ENCODE data around the gene CYP19A1.
"Not testable (repeated sequence)": the region's sequence is repeated elsewhere in the genome, so short reads cannot be mapped to it uniquely, and the experiment has no call there.

Gene CYP19A1

DNA sequence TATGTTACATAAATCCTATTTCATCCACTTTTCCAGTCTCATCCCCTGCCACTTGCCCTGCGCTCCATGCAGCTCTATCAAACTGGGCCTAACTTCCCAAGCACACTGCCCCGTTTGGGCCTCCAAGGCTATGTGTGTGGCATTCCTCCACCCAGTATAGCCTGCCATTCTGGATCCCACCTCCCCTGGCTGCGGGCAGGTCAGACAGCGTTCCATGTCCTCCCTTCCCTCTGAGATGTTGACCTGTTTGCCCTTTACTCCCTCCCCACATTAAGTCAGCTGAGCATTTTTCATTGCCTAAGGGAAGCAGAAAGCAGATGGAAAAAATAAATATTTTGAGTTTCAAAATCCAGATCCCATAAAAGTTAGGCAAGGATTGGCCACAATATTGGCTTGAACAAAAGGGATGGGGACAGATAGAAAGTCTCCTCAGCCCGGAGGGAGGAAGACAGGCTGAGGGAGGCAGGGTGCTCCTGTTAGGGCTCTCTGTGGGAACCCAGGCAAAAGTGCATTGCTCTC is 73.3 kb downstream of the CYP19A1 start:
- in situ Hi-C loops (cut with MboI; ENCODE audit: low sequenced_read_pairs, unreplicated experiment): no loop called here
- TF ChIP-seq, protein P1, sequence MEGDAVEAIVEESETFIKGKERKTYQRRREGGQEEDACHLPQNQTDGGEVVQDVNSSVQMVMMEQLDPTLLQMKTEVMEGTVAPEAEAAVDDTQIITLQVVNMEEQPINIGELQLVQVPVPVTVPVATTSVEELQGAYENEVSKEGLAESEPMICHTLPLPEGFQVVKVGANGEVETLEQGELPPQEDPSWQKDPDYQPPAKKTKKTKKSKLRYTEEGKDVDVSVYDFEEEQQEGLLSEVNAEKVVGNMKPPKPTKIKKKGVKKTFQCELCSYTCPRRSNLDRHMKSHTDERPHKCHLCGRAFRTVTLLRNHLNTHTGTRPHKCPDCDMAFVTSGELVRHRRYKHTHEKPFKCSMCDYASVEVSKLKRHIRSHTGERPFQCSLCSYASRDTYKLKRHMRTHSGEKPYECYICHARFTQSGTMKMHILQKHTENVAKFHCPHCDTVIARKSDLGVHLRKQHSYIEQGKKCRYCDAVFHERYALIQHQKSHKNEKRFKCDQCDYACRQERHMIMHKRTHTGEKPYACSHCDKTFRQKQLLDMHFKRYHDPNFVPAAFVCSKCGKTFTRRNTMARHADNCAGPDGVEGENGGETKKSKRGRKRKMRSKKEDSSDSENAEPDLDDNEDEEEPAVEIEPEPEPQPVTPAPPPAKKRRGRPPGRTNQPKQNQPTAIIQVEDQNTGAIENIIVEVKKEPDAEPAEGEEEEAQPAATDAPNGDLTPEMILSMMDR (IDR thresholded peaks at IDR 0.05; ENCODE audit: borderline replicate concordance, control extremely low read depth, extremely low read depth, insufficient read depth, missing control alignments): no peak
- no peak for DNase-seq (ENCODE audit: low spot score)

DNA sequence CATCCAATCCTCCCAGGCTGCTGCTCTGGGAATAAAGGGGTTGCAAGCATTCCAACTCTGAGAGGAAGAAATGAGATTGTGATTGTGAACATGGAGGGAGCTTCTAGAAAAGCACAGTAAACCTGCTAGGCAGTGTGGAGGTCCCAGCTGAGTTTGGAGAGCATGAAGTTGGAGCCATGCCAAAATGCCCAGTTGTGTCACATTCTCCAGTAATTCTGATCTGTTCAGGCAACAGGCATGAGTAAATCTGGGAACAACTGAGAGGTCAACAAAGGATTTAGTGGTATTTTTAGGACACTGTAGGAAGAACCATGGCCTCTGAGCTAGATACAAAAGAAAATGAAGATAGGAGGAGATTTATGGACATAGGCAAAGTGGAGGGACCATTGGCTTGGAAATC is 74.7 kb downstream of the CYP19A1 start:
- in situ Hi-C loops (cut with MboI; ENCODE audit: low sequenced_read_pairs, unreplicated experiment): no loop called here
- no peak for DNase-seq (ENCODE audit: low spot score)

DNA sequence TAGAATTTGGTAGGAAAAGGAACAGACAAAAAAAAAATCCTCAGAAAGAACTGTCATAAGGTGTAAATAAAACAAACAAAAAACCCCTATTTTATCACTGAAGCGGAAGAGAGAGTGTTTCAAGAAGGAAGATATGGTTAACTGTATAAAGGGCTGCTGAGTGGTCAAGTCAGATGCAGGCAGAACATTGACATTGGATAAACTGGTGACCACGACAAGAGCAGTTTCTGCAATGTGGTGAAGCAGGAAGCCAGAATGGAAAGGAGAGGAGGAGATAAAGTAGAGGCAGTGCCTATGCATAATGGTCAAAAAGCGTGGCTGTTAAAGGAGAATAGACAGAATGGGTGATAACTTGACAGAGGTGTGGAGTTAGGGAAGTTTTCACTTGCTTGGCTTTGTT is 75.3 kb downstream of the CYP19A1 start:
- DNase-seq (ENCODE audit: low spot score): no peak
- TF ChIP-seq, protein P1 (IDR thresholded peaks at IDR 0.05; ENCODE audit: borderline replicate concordance, control extremely low read depth, extremely low read depth, insufficient read depth, missing control alignments): no peak
- in situ Hi-C loops (cut with MboI; ENCODE audit: low sequenced_read_pairs, unreplicated experiment): no loop called here

More for the DNA sequence above, 74.7 kb downstream of the CYP19A1 start:
- TF ChIP-seq, protein P1 (IDR thresholded peaks at IDR 0.05; ENCODE audit: borderline replicate concordance, control extremely low read depth, extremely low read depth, insufficient read depth, missing control alignments): no peak

DNA sequence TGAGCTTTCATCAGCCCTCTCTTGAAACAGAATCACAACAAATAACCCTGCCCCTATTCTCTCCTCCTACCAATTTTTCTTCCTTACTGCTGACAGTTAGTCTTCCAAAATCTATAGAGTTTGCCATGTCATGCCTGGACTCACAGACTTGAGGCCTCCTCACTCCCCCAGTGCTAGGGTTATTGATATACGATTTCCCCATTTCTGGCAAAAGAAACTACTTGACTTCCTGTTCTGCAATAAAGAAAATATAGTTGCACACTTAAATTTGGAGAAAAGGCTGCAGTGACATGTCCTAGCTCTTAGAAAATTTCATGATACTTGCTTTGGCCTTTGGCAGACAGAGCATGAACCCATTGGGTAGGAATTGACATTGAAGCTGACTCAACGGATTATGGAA is 75.9 kb downstream of the CYP19A1 start:
- DNase-seq (ENCODE audit: low spot score): no peak
- TF ChIP-seq, protein P1 (IDR thresholded peaks at IDR 0.05; ENCODE audit: borderline replicate concordance, control extremely low read depth, extremely low read depth, insufficient read depth, missing control alignments): no peak
- in situ Hi-C loops (cut with MboI; ENCODE audit: low sequenced_read_pairs, unreplicated experiment): no loop called here

DNA sequence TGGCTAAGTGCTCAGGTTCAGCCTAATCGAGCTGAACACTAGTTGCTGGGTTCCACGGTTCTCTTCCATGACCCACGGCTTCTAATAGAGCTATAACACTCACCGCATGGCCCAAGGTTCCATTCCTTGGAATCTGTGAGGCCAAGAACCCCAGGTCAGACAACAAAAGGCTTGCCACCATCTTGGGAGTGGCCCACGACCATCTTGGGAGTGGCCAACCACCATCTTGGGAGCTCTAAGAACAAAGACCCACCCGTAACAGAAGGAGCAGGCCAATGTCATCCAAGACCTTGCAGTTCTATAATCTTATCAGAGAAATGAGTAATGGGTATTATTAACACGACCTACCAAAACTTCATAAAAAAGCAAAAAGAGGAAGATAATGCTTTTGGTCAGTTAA is 77.3 kb downstream of the CYP19A1 start:
- in situ Hi-C loops (cut with MboI; ENCODE audit: low sequenced_read_pairs, unreplicated experiment); DNase-seq (ENCODE audit: low spot score): not testable (repeated sequence)

DNA sequence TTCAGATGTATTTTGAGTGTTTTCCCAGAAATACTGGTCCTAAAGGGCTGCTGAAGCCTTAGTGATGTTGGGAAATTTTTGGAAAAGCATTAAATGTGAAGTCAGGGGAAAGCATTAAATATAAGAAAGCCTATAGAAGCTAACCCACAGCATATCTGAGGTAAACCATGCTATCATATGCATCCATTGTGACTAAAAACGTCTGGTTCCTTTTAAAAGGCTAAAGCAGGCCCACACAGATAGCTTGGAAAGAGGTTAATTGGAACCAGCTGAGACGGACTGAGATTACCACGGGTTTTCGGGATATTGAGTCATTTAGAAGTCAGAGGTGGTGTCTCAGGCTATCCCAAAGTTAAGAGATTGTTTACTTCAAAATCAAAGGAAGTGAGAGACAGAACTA is 78.2 kb downstream of the CYP19A1 start:
- no peak for DNase-seq (ENCODE audit: low spot score)
- TF ChIP-seq, protein P1 (IDR thresholded peaks at IDR 0.05; ENCODE audit: borderline replicate concordance, control extremely low read depth, extremely low read depth, insufficient read depth, missing control alignments): no peak
- in situ Hi-C loops (cut with MboI; ENCODE audit: low sequenced_read_pairs, unreplicated experiment): no loop called here

DNA sequence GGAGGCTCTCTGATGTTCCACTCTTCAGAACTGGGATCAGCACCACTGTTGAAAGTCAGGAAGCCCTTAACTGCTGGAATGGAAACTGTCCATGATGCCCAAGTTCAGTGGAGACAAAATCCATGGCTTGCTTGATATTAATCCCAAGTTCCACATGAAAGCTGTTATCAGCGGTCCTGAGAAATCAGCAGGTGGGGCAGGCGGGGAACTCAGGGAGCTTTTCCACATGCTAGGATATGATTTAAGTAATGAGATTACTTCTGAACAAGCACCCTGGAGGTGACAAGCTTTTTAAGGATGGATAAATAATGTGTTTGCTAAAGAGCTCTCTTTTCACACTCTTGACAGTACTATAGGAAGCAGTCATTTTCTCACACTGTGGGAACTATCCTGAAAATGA is 82.9 kb downstream of the CYP19A1 start:
- DNase-seq (ENCODE audit: low spot score): no peak
- in situ Hi-C loops (cut with MboI; ENCODE audit: low sequenced_read_pairs, unreplicated experiment): no loop called here
- TF ChIP-seq, protein P1 (IDR thresholded peaks at IDR 0.05; ENCODE audit: borderline replicate concordance, control extremely low read depth, extremely low read depth, insufficient read depth, missing control alignments): no peak

All from GM13976 (cell line).